ENCODE data around the gene CMSS1. TPM values are rescaled to one million over a fixed set of nuclear protein-coding genes. Genes with fewer than 3 reads are reported as not detected.

The CMSS1 gene
- total RNA-seq, 1 donor: 8.6 TPM

GRCh38 chr3:100060685-100061484 is 243.2 kb downstream of the CMSS1 start:
- DNase-seq (ENCODE audit: low read depth): peak; percentile 82
- H3K4me3 ChIP-seq (ENCODE audit: low read depth, low read length): no peak overlapping the region
- no peak for TF ChIP-seq CTCF (IDR thresholded peaks at IDR 0.05; ENCODE audit: insufficient read depth, low read depth, low read length)

- TF ChIP-seq CTCF (IDR thresholded peaks at IDR 0.05; ENCODE audit: insufficient read depth, low read depth, low read length): no peak
- no peak for DNase-seq (ENCODE audit: low read depth)
- no peak overlapping the region for H3K4me3 ChIP-seq (ENCODE audit: low read depth, low read length)
Measured at GRCh38 chr3:100062665-100063064, 245.0 kb downstream of the CMSS1 start.

- TF ChIP-seq CTCF (IDR thresholded peaks at IDR 0.05; ENCODE audit: insufficient read depth, low read depth, low read length): no peak
- H3K4me3 ChIP-seq (ENCODE audit: low read depth, low read length): peak overlapping the region; percentile 29
- peak; percentile 97 for DNase-seq (ENCODE audit: low read depth)
Measured at GRCh38 chr3:100063929-100064461, 246.3 kb downstream of the CMSS1 start.

- no peak overlapping the region for H3K4me3 ChIP-seq (ENCODE audit: low read depth, low read length)
- no peak for TF ChIP-seq CTCF (IDR thresholded peaks at IDR 0.05; ENCODE audit: insufficient read depth, low read depth, low read length)
- DNase-seq (ENCODE audit: low read depth): no peak
Measured at GRCh38 chr3:100067589-100067988, 249.9 kb downstream of the CMSS1 start.

- peak; percentile 79 for TF ChIP-seq CTCF (IDR thresholded peaks at IDR 0.05; ENCODE audit: insufficient read depth, low read depth, low read length)
- DNase-seq (ENCODE audit: low read depth): peak; percentile 89
- H3K4me3 ChIP-seq (ENCODE audit: low read depth, low read length): no peak overlapping the region
Measured at GRCh38 chr3:100068826-100069225, 251.2 kb downstream of the CMSS1 start.

- TF ChIP-seq CTCF (IDR thresholded peaks at IDR 0.05; ENCODE audit: insufficient read depth, low read depth, low read length): no peak
- peak; percentile 49 for DNase-seq (ENCODE audit: low read depth)
- no peak overlapping the region for H3K4me3 ChIP-seq (ENCODE audit: low read depth, low read length)
Measured at GRCh38 chr3:100069472-100069871, 251.8 kb downstream of the CMSS1 start.

Measured in fibroblast of villous mesenchyme (primary cell).